HEK293 (cell line): Measurements from ENCODE around the gene CNOT9.

Experiments
- GLI4 ChIP-seq: fragments of 450-650 bp; formaldehyde crosslinking; IDR thresholded peaks from 2 replicates; pipeline ENCODE4 v1.5.1; 2016; ENCODE audit warnings: missing biosample characterization, missing genetic modification characterization
- HOXA7 ChIP-seq: sonication (generic); formaldehyde crosslinking; IDR thresholded peaks from 2 replicates; pipeline ENCODE4 v1.8.1; 2022; ENCODE audit warnings: missing genetic modification reagents, borderline replicate concordance
- INSM2 ChIP-seq: fragments of 450-650 bp; formaldehyde crosslinking; IDR thresholded peaks from 2 replicates; pipeline ENCODE4 v1.5.1; 2016; ENCODE audit warnings: missing biosample characterization, missing genetic modification characterization
- KLF9 ChIP-seq: fragments of 450-650 bp; formaldehyde crosslinking; IDR thresholded peaks from 2 replicates; pipeline ENCODE4 v1.5.1; 2016; ENCODE audit warnings: missing biosample characterization, missing genetic modification characterization, low read depth
- PATZ1 ChIP-seq: fragments of 450-650 bp; formaldehyde crosslinking; IDR thresholded peaks from 2 replicates; pipeline ENCODE4 v1.5.1; 2016; ENCODE audit warnings: missing biosample characterization, missing genetic modification characterization
- PBX3 ChIP-seq: sonication (generic); formaldehyde crosslinking; IDR thresholded peaks from 2 replicates; pipeline ENCODE4 v1.8.1; 2022; ENCODE audit warnings: mild to moderate bottlenecking, moderate library complexity, missing genetic modification reagents
- PRDM1 ChIP-seq: fragments of 450-650 bp; formaldehyde crosslinking; IDR thresholded peaks from 2 replicates; pipeline ENCODE4; 2016; ENCODE audit warnings: missing biosample characterization, missing genetic modification characterization
- SCRT1 ChIP-seq: fragments of 450-650 bp; formaldehyde crosslinking; IDR thresholded peaks from 2 replicates; pipeline ENCODE4 v1.5.1; 2016; ENCODE audit warnings: missing biosample characterization, missing genetic modification characterization, borderline replicate concordance
- SCRT2 ChIP-seq: fragments of 450-650 bp; formaldehyde crosslinking; IDR thresholded peaks from 2 replicates; pipeline ENCODE4 v1.5.1; 2016; ENCODE audit warnings: missing biosample characterization, missing genetic modification characterization
- SP7 ChIP-seq: fragments of 450-650 bp; formaldehyde crosslinking; IDR thresholded peaks from 2 replicates; pipeline ENCODE4 v1.5.1; 2016; ENCODE audit warnings: missing biosample characterization, missing genetic modification characterization
- ZBTB7A ChIP-seq: fragments of 450-650 bp; formaldehyde crosslinking; IDR thresholded peaks from 2 replicates; pipeline ENCODE4 v1.5.1; 2016; ENCODE audit warnings: low read depth, missing biosample characterization, missing genetic modification characterization
- ZFP37 ChIP-seq: fragments of 450-650 bp; formaldehyde crosslinking; IDR thresholded peaks from 2 replicates; pipeline ENCODE4 v1.5.1; 2016; ENCODE audit warnings: missing biosample characterization, missing genetic modification characterization
- ZIC2 ChIP-seq: fragments of 450-650 bp; formaldehyde crosslinking; IDR thresholded peaks from 2 replicates; pipeline ENCODE4 v1.5.1; 2016; ENCODE audit warnings: missing biosample characterization, missing genetic modification characterization
- ZNF10 ChIP-seq: fragments of 450-650 bp; formaldehyde crosslinking; IDR thresholded peaks from 2 replicates; pipeline ENCODE4 v1.5.1; 2017; ENCODE audit warnings: missing biosample characterization, missing genetic modification characterization
- ZNF133 ChIP-seq: fragments of 450-650 bp; formaldehyde crosslinking; IDR thresholded peaks from 2 replicates; pipeline ENCODE4 v1.5.1; 2016; ENCODE audit warnings: missing biosample characterization, missing genetic modification characterization
- ZNF174 ChIP-seq: fragments of 450-650 bp; formaldehyde crosslinking; IDR thresholded peaks from 2 replicates; pipeline ENCODE4 v1.5.0; 2017; ENCODE audit warnings: missing biosample characterization, mild to moderate bottlenecking, missing genetic modification characterization
- ZNF24 ChIP-seq: fragments of 450-650 bp; formaldehyde crosslinking; IDR thresholded peaks from 2 replicates; pipeline ENCODE4 v1.5.1; 2016; ENCODE audit warnings: missing biosample characterization, missing genetic modification characterization
- ZNF26 ChIP-seq: fragments of 450-650 bp; formaldehyde crosslinking; IDR thresholded peaks from 2 replicates; pipeline ENCODE4 v1.5.1; 2016; ENCODE audit warnings: missing biosample characterization, missing genetic modification characterization
- ZNF354C ChIP-seq: fragments of 450-650 bp; formaldehyde crosslinking; IDR thresholded peaks from 2 replicates; pipeline ENCODE4 v1.5.1; 2016; ENCODE audit warnings: missing biosample characterization, missing genetic modification characterization, low read depth, borderline replicate concordance
- ZNF473 ChIP-seq: fragments of 450-650 bp; formaldehyde crosslinking; IDR thresholded peaks from 2 replicates; pipeline ENCODE4 v1.5.1; 2017; ENCODE audit warnings: missing biosample characterization, missing genetic modification characterization
- ZNF514 ChIP-seq: fragments of 450-650 bp; formaldehyde crosslinking; IDR thresholded peaks from 2 replicates; pipeline ENCODE4 v1.5.1; 2016; ENCODE audit warnings: missing biosample characterization, missing genetic modification characterization
- ZNF585B ChIP-seq: fragments of 450-650 bp; formaldehyde crosslinking; IDR thresholded peaks from 2 replicates; pipeline ENCODE4 v1.5.1; 2016; ENCODE audit warnings: missing biosample characterization, missing genetic modification characterization
- ZNF624 ChIP-seq: fragments of 450-650 bp; formaldehyde crosslinking; IDR thresholded peaks from 2 replicates; pipeline ENCODE4 v1.5.1; 2017; ENCODE audit warnings: missing biosample characterization, missing genetic modification characterization
- ZNF670 ChIP-seq: fragments of 450-650 bp; formaldehyde crosslinking; IDR thresholded peaks from 2 replicates; pipeline ENCODE4 v1.5.1; 2016; ENCODE audit warnings: missing biosample characterization, missing genetic modification characterization, low read depth
- ZNF768 ChIP-seq: fragments of 450-650 bp; formaldehyde crosslinking; IDR thresholded peaks from 2 replicates; pipeline ENCODE4 v1.5.1; 2018; ENCODE audit warnings: missing biosample characterization, mild to moderate bottlenecking, missing genetic modification characterization
- TF ChIP-seq, protein P1 (sequence below): fragments of 450-650 bp; formaldehyde crosslinking; IDR thresholded peaks from 2 replicates; pipeline ENCODE4 v1.5.1; 2017; ENCODE audit warnings: missing biosample characterization, missing genetic modification characterization
- TF ChIP-seq, protein P2 (sequence below): fragments of 450-650 bp; formaldehyde crosslinking; IDR thresholded peaks from 2 replicates; pipeline ENCODE4 v1.5.0; 2017; ENCODE audit warnings: missing biosample characterization, missing genetic modification characterization, borderline replicate concordance
- TF ChIP-seq, protein P3 (sequence below): fragments of 450-650 bp; formaldehyde crosslinking; IDR thresholded peaks from 2 replicates; pipeline ENCODE4 v1.5.1; 2016; ENCODE audit warnings: missing biosample characterization, missing genetic modification characterization

Gene CNOT9

DNA sequence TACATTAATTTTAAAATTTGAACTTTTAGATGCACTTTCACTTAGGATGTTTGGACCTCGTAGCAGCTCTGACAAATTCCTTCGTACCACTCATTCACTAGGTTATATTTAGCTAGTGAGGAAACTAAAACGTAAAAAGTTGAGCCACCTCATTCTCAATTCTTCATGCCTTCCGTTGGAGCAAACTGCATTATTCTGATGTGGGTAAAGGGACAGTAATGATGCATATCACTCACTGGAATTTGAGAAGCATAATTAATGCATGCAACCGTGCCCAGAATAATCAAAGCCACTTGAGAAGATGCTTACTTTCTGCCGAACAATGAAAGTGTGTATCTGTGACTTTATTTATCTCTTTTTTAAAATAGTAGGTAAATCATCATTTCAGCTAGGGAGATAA, 2.2 kb downstream of the CNOT9 start (continued):
- TF ChIP-seq ZNF133 (tag by site-specific recombination) (no peak), ZNF768 (tag by site-specific recombination) (no peak), INSM2 (no peak), ZNF585B (no peak), ZFP37 (tag by site-specific recombination) (no peak), ZNF473 (no peak), ZNF174 (tag by site-specific recombination) (no peak), ZNF624 (tag by site-specific recombination) (no peak), ZBTB7A (tag by site-specific recombination) (no peak), ZNF354C (tag by site-specific recombination) (no peak), ZNF10 (no peak), PBX3 (CRISPR knock-in tag) (no peak), ZNF24 (tag by site-specific recombination) (0 out of 2 replicates have a peak, but pooled peaks have one; percentile 27), KLF9 (tag by site-specific recombination) (no peak), PRDM1 (tag by site-specific recombination) (peak; percentile 52; the same call in 1 of the 2 replicates), ZNF670 (no peak), PATZ1 (tag by site-specific recombination) (no peak), HOXA7 (CRISPR knock-in tag) (no peak), ZNF26 (no peak), SCRT1 (tag by site-specific recombination) (peak; percentile 50; the same call in 1 of the 2 replicates), ZNF514 (tag by site-specific recombination) (no peak), SCRT2 (tag by site-specific recombination) (peak; percentile 79; the same call in 1 of the 2 replicates), GLI4 (tag by site-specific recombination) (no peak), SP7 (tag by site-specific recombination) (peak; percentile 80), ZIC2 (tag by site-specific recombination) (no peak)
- TF ChIP-seq, protein P1, sequence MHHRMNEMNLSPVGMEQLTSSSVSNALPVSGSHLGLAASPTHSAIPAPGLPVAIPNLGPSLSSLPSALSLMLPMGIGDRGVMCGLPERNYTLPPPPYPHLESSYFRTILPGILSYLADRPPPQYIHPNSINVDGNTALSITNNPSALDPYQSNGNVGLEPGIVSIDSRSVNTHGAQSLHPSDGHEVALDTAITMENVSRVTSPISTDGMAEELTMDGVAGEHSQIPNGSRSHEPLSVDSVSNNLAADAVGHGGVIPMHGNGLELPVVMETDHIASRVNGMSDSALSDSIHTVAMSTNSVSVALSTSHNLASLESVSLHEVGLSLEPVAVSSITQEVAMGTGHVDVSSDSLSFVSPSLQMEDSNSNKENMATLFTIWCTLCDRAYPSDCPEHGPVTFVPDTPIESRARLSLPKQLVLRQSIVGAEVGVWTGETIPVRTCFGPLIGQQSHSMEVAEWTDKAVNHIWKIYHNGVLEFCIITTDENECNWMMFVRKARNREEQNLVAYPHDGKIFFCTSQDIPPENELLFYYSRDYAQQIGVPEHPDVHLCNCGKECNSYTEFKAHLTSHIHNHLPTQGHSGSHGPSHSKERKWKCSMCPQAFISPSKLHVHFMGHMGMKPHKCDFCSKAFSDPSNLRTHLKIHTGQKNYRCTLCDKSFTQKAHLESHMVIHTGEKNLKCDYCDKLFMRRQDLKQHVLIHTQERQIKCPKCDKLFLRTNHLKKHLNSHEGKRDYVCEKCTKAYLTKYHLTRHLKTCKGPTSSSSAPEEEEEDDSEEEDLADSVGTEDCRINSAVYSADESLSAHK: no peak
- TF ChIP-seq, protein P2, sequence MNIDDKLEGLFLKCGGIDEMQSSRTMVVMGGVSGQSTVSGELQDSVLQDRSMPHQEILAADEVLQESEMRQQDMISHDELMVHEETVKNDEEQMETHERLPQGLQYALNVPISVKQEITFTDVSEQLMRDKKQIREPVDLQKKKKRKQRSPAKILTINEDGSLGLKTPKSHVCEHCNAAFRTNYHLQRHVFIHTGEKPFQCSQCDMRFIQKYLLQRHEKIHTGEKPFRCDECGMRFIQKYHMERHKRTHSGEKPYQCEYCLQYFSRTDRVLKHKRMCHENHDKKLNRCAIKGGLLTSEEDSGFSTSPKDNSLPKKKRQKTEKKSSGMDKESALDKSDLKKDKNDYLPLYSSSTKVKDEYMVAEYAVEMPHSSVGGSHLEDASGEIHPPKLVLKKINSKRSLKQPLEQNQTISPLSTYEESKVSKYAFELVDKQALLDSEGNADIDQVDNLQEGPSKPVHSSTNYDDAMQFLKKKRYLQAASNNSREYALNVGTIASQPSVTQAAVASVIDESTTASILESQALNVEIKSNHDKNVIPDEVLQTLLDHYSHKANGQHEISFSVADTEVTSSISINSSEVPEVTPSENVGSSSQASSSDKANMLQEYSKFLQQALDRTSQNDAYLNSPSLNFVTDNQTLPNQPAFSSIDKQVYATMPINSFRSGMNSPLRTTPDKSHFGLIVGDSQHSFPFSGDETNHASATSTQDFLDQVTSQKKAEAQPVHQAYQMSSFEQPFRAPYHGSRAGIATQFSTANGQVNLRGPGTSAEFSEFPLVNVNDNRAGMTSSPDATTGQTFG (tag by site-specific recombination): no peak
- TF ChIP-seq, protein P3, sequence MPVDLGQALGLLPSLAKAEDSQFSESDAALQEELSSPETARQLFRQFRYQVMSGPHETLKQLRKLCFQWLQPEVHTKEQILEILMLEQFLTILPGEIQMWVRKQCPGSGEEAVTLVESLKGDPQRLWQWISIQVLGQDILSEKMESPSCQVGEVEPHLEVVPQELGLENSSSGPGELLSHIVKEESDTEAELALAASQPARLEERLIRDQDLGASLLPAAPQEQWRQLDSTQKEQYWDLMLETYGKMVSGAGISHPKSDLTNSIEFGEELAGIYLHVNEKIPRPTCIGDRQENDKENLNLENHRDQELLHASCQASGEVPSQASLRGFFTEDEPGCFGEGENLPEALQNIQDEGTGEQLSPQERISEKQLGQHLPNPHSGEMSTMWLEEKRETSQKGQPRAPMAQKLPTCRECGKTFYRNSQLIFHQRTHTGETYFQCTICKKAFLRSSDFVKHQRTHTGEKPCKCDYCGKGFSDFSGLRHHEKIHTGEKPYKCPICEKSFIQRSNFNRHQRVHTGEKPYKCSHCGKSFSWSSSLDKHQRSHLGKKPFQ (tag by site-specific recombination): no peak
